D721Med (cell line): Measurements from ENCODE around the gene MMD2.

Source experiments
- DNase-seq: peaks from one replicate; pipeline ENCODE4 v3.0.0; 2011; ENCODE audit warnings: low spot score; ENCODE audit not compliant: insufficient read length
- FAIRE-seq: peaks from 2 replicates; lab custom pipeline; 2011; peaks lifted over from hg19 to GRCh38; lab: Jason Lieb, UNC
- CTCF ChIP-seq: IDR thresholded peaks from 2 replicates; pipeline ENCODE4 v1.5.1; 2012; ENCODE audit warnings: mild to moderate bottlenecking, control low read depth; ENCODE audit not compliant: insufficient read depth; ENCODE audit errors: missing control alignments

MMD2 gene

DNA sequence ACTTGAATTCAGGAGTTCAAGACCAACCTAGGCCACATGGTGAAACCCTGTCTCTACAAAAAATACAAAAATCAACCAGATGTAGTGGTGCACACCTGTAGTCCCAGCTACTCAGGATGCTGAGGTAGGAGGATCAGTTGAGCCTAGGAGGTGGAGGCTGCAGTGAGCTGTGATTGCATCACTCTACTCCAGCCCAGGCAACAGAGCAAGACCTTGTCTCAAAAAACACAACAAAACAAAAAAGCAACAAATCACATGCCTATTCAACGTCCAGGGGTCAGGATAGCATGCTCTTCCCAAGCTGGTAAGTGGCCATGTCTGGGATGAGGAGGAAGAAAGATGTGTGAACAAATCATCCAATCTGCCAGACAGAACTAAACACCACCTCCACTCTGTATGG, 69.3 kb downstream of the MMD2 start:
- FAIRE-seq (no peak), DNase-seq (no peak)
- no peak for TF ChIP-seq CTCF

DNA sequence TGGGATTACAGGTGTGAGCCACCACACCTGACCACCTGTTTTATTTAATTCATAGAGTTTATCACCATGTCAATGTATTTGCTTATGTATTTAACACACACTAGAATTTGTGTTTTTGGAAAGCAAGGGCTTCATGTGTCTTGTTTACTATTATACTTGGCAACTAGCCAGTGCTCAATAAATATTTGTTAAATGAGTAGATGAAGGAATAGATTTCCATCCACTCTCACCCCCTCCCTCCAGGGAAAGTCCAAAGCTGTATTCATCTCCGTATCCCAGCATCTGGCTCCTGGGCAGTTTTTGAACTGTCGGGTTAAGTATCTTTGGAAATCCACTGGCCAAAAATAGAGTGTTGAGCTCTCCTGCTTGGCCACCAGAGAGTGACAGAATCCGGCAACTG, 70.8 kb downstream of the MMD2 start:
- FAIRE-seq: no peak
- TF ChIP-seq CTCF: no peak
- no peak for DNase-seq

DNA sequence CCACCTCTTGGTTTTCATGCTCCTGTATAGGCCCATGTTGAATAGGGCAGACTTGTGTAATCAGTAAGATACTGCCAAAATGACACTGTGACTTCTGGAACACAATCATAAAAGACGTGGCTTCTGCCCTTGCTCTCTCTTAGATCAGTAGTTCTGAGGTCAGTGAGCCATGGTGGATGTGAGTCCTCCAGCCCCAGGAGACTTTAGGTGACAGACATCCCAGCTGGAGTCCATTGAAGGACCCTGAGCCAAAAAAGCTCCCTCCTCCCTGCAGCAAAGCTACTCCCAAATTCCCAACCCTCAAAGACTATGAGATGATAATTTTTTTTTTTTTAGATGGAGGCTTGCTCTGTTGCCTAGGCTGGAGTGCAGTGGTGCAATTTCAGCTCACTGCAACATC, 72.3 kb downstream of the MMD2 start:
- no peak for DNase-seq
- FAIRE-seq: no peak
- no peak for TF ChIP-seq CTCF

GRCh38 chr7:4885317-4885807, 73.6 kb downstream of the MMD2 start:
- no peak for TF ChIP-seq CTCF
- FAIRE-seq (no peak), DNase-seq (no peak)

DNA sequence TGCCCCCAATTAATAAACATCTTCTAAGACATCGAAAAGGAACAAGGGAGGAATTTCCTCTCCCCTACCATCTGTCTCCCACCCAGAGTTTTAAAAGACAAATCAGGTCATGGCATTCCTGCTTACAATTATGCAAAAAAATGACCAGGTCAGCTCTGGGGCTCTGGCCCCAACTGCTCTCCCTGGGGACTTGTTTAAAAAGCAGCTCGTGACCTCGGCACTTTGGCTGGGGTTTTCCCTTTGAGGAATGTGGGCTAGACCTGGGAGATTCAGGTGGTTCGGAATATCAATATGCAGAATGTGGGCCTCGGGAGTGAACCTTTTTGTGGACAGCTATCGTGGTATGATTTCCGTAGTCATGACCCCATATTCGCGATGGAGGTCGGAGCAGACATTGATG, 74.8 kb downstream of the MMD2 start:
- DNase-seq: no peak
- no peak for FAIRE-seq
- no peak for TF ChIP-seq CTCF

- FAIRE-seq (no peak), DNase-seq (peak; percentile 92)
- peak; percentile 55 for TF ChIP-seq CTCF
Measured at GRCh38 chr7:4883372-4884144, 75.4 kb downstream of the MMD2 start, which contains the start of gene RADIL. Gene RADIL, minus strand, starts transcription at chr7:4883716. Its CDS starts 5,577 bp downstream, at chr7:4878139.

DNA sequence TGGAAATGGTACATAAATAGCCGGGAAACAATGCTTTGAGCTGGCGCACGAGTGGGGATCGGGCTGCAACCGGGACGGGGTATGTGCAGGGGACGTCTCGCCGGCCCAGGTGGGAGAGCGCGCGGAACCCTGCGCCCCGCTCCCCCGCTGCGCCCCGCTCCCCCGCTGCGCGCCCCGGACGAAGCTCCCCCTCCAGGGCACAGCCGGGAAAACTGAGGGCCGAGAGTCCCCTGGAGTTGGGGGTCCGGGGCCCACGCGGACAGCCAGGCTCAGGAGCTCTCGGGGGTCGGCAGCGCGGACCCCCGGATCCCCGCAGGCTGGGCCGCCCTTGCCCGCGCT, 76.0 kb downstream of the MMD2 start:
- FAIRE-seq (no peak), DNase-seq (no peak)
- TF ChIP-seq CTCF: no peak
